ENCODE measurements around the gene RTN4RL1. TPM values are rescaled to one million over a fixed set of nuclear protein-coding genes. Genes with fewer than 3 reads are reported as not detected.

RTN4RL1 gene
- total and polyA plus RNA-seq, 10 donors, result 0.09 to 4.5 (median 1.2) TPM

DNA sequence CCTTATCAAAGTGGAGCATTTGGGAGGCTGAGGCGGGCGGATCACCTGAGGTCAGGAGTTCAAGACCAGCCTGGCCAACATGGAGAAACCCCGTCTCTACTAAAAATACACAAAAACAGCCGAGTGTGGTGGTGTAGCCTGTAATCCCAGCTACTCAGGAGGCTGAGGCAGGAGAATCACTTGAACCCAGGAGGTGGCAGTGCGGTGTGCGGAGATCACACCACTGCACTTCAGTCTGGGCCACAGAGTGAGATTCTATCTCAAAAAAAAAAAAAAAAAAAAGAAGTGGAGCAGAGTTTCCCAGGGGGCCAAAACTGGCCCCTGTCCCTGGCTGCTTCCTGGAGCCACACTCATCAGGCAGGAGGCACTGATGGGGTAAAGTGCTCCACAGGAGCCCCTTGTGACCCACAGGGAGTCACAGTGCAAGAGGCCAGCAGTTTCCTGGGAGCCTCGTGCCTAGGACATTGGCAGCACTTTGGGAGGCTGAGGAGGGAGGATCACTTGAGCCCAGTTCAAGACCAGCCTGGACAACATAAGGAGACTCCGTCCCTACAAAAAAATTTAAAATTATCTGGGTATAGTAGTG, 44.4 kb downstream of the RTN4RL1 start:
- H3K9me3 ChIP-seq, result no peaks in the 10 kb centered on the region
- peaks cover 0 to 16% (median 6%) of the 10 kb centered on the region in 6 donors for H3K4me1 ChIP-seq
- peaks cover 0 to 36% (median 11%) of the 10 kb centered on the region in 7 donors for H3K27me3 ChIP-seq (replicated peaks in 1 of 7)
- 85 to 95% (median 89%) methylated on average over 8 of the region's 8 CpGs for WGBS, 5 donors
- no peak for DNase-seq
- H3K36me3 ChIP-seq, result no peaks in the 10 kb centered on the region
- intact Hi-C loops (cut with DNase I; ENCODE audit: low total_unique reads), result no loop called here
- TF ChIP-seq POLR2A (IDR thresholded peaks at IDR 0.05) (no peak), POLR2AphosphoS5 (IDR thresholded peaks at IDR 0.05) (no peak)
- TF ChIP-seq, protein P1, sequence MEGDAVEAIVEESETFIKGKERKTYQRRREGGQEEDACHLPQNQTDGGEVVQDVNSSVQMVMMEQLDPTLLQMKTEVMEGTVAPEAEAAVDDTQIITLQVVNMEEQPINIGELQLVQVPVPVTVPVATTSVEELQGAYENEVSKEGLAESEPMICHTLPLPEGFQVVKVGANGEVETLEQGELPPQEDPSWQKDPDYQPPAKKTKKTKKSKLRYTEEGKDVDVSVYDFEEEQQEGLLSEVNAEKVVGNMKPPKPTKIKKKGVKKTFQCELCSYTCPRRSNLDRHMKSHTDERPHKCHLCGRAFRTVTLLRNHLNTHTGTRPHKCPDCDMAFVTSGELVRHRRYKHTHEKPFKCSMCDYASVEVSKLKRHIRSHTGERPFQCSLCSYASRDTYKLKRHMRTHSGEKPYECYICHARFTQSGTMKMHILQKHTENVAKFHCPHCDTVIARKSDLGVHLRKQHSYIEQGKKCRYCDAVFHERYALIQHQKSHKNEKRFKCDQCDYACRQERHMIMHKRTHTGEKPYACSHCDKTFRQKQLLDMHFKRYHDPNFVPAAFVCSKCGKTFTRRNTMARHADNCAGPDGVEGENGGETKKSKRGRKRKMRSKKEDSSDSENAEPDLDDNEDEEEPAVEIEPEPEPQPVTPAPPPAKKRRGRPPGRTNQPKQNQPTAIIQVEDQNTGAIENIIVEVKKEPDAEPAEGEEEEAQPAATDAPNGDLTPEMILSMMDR (IDR thresholded peaks at IDR 0.05 in 8 of 11, conservative IDR thresholded peaks at IDR 0.05 in 3 of 11), result no peak
- H3K27ac ChIP-seq, result no peak overlapping the region
- no peak overlapping the region for H3K4me3 ChIP-seq

DNA sequence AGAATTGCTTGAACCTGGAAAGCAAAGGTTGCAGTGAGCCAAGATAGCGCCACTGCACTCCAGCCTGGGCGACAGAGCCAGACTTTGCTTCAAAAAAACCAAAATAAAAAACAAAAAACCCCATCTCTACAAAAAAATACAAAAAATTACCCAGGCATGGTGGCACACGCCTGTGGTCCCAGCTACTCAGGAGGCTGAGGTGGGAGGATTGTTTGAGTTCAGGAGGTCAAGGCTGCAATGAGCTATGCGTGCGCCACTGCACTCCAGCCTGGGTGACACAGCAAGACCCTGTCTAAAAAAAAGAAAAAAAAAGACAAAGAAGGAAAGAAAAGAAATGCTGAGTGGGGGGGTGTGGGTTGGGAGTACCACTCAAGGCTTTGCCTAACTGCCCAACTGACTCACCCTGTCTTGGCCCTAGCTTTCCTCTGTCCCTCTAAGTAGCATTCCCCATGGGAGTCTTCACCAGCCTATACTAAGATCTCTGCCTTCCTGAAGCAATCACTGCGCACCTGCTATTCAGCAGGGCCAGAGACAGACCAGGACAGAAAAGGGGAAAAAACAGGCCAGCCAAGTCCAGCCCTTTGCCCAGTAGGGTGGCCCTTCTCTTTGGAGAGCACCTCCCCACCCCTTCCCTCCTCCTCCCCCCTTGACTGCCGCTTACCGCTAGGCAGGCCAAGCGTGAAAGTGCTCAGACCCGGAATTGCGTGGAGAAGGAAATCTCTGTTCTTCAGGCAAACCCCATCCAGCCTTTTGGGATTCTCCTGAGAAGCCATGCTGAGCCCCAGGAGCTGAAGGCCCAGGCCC, 45.8 kb downstream of the RTN4RL1 start:
- TF ChIP-seq POLR2AphosphoS5 (IDR thresholded peaks at IDR 0.05) (no peak), POLR2A (IDR thresholded peaks at IDR 0.05) (no peak)
- TF ChIP-seq, protein P1 (IDR thresholded peaks at IDR 0.05 in 8 of 11, conservative IDR thresholded peaks at IDR 0.05 in 3 of 11), result no peak
- peaks cover 0 to 16% (median 6%) of the 10 kb centered on the region in 6 donors for H3K4me1 ChIP-seq
- intact Hi-C loops (cut with DNase I; ENCODE audit: low total_unique reads), result no loop called here
- peaks cover 0 to 45% (median 11%) of the 10 kb centered on the region in 7 donors for H3K27me3 ChIP-seq (replicated peaks in 1 of 7)
- 73 to 90% (median 89%) methylated on average over 11 of the region's 11 CpGs for WGBS, 5 donors
- no peak overlapping the region for H3K4me3 ChIP-seq
- DNase-seq, result no peak
- H3K36me3 ChIP-seq, result no peaks in the 10 kb centered on the region
- H3K9me3 ChIP-seq, result no peaks in the 10 kb centered on the region
- H3K27ac ChIP-seq, result no peak overlapping the region

DNA sequence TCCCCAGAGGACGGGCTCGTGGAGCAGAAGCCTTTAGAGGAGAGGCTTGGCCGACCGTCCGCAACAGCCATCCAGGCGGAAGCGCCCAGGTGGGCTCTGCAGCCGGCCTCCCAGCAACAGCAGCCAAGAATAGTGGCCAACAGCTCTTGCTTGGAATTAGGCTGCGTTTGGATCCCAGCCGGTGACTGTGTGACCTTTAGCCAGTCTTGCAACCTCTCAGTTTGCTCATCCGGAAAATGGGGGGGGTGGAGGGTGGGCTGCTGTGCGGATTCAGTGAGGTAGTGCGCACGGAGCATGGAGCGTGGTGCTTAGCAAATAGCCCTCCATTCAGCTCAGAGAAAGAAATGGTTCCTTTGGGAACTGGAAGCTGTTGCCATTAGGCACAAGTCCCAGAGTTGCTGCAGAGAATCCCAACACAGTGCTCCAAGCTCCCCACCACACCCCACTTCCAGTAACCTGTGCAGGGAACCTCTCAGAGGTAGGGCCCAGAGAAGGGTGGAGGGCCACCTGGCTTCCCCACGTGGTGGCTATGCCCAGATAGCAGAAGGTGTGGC, 46.7 kb downstream of the RTN4RL1 start:
- no peaks in the 10 kb centered on the region for H3K9me3 ChIP-seq
- no peak overlapping the region for H3K4me3 ChIP-seq
- 88 to 92% (median 89%) methylated on average over 12 to 16 of the region's 16 CpGs for WGBS, 5 donors
- peaks cover 0 to 16% (median 6%) of the 10 kb centered on the region in 6 donors for H3K4me1 ChIP-seq
- peaks cover 0 to 45% (median 11%) of the 10 kb centered on the region in 7 donors for H3K27me3 ChIP-seq (replicated peaks in 1 of 7)
- DNase-seq, result no peak
- intact Hi-C loops (cut with DNase I; ENCODE audit: low total_unique reads), result no loop called here
- TF ChIP-seq POLR2A (IDR thresholded peaks at IDR 0.05) (no peak), POLR2AphosphoS5 (IDR thresholded peaks at IDR 0.05) (no peak)
- TF ChIP-seq, protein P1 (IDR thresholded peaks at IDR 0.05 in 8 of 11, conservative IDR thresholded peaks at IDR 0.05 in 3 of 11), result no peak
- H3K27ac ChIP-seq, result no peak overlapping the region
- no peaks in the 10 kb centered on the region for H3K36me3 ChIP-seq

All from spleen (tissue), 11 donors.